ENCODE measurements around the gene NUP133.
A peak's percentile ranks its signal among the peaks of the same experiment; 100 is the strongest.
"Not testable (repeated sequence)": the region's sequence is repeated elsewhere in the genome, so short reads cannot be mapped to it uniquely, and the experiment has no call there.

The NUP133 gene

GRCh38 chr1:229536982-229537381 lies 28.8 kb upstream of the NUP133 start:
- Histone ChIP-seq H3K4me1 (ENCODE audit: control insufficient read depth, insufficient read depth, low read length) (no peaks in the 10 kb centered on the region), H3K9me3 (ENCODE audit: control insufficient read depth, insufficient read depth, low read length) (no peaks in the 10 kb centered on the region), H3K4me3 (ENCODE audit: low read depth, low read length) (no peak overlapping the region), H3K9ac (ENCODE audit: low read depth, low read length) (no peak overlapping the region), H3K27me3 (ENCODE audit: control insufficient read depth, insufficient read depth, low read length) (no peaks in the 10 kb centered on the region), H3K36me3 (ENCODE audit: control insufficient read depth, insufficient read depth, low read length) (peaks cover 5% of the 10 kb centered on the region)

GRCh38 chr1:229535230-229535629 lies 27.1 kb upstream of the NUP133 start:
- H3K4me3 ChIP-seq (ENCODE audit: low read depth, low read length): no peak overlapping the region
- no peaks in the 10 kb centered on the region for H3K4me1 ChIP-seq (ENCODE audit: control insufficient read depth, insufficient read depth, low read length)
- no peaks in the 10 kb centered on the region for H3K27me3 ChIP-seq (ENCODE audit: control insufficient read depth, insufficient read depth, low read length)
- H3K36me3 ChIP-seq (ENCODE audit: control insufficient read depth, insufficient read depth, low read length): peaks cover 5% of the 10 kb centered on the region
- no peaks in the 10 kb centered on the region for H3K9me3 ChIP-seq (ENCODE audit: control insufficient read depth, insufficient read depth, low read length)
- no peak overlapping the region for H3K9ac ChIP-seq (ENCODE audit: low read depth, low read length)

- Histone ChIP-seq H3K4me3 (ENCODE audit: low read depth, low read length) (no peak overlapping the region), H3K27me3 (ENCODE audit: control insufficient read depth, insufficient read depth, low read length) (no peaks in the 10 kb centered on the region), H3K4me1 (ENCODE audit: control insufficient read depth, insufficient read depth, low read length) (no peaks in the 10 kb centered on the region), H3K9me3 (ENCODE audit: control insufficient read depth, insufficient read depth, low read length) (no peaks in the 10 kb centered on the region), H3K36me3 (ENCODE audit: control insufficient read depth, insufficient read depth, low read length) (peaks cover 2% of the 10 kb centered on the region), H3K9ac (ENCODE audit: low read depth, low read length) (no peak overlapping the region)
Measured at GRCh38 chr1:229531326-229531725, 23.2 kb upstream of the NUP133 start.

- Histone ChIP-seq H3K36me3 (ENCODE audit: control insufficient read depth, insufficient read depth, low read length) (peaks cover 2% of the 10 kb centered on the region), H3K4me3 (ENCODE audit: low read depth, low read length) (no peak overlapping the region), H3K9me3 (ENCODE audit: control insufficient read depth, insufficient read depth, low read length) (no peaks in the 10 kb centered on the region), H3K9ac (ENCODE audit: low read depth, low read length) (no peak overlapping the region), H3K27me3 (ENCODE audit: control insufficient read depth, insufficient read depth, low read length) (no peaks in the 10 kb centered on the region), H3K4me1 (ENCODE audit: control insufficient read depth, insufficient read depth, low read length) (no peaks in the 10 kb centered on the region)
Measured at GRCh38 chr1:229529639-229530038, 21.5 kb upstream of the NUP133 start.

- Histone ChIP-seq H3K36me3 (ENCODE audit: control insufficient read depth, insufficient read depth, low read length) (peaks cover 2% of the 10 kb centered on the region), H3K4me3 (ENCODE audit: low read depth, low read length) (no peak overlapping the region), H3K27me3 (ENCODE audit: control insufficient read depth, insufficient read depth, low read length) (no peaks in the 10 kb centered on the region), H3K9ac (ENCODE audit: low read depth, low read length) (no peak overlapping the region), H3K4me1 (ENCODE audit: control insufficient read depth, insufficient read depth, low read length) (no peaks in the 10 kb centered on the region), H3K9me3 (ENCODE audit: control insufficient read depth, insufficient read depth, low read length) (no peaks in the 10 kb centered on the region)
Measured at GRCh38 chr1:229526695-229527094, 18.6 kb upstream of the NUP133 start.

GRCh38 chr1:229523052-229523451 lies 14.9 kb upstream of the NUP133 start:
- Histone ChIP-seq H3K9ac (ENCODE audit: low read depth, low read length) (no peak overlapping the region), H3K27me3 (ENCODE audit: control insufficient read depth, insufficient read depth, low read length) (no peaks in the 10 kb centered on the region), H3K4me3 (ENCODE audit: low read depth, low read length) (no peak overlapping the region), H3K9me3 (ENCODE audit: control insufficient read depth, insufficient read depth, low read length) (no peaks in the 10 kb centered on the region), H3K36me3 (ENCODE audit: control insufficient read depth, insufficient read depth, low read length) (no peaks in the 10 kb centered on the region), H3K4me1 (ENCODE audit: control insufficient read depth, insufficient read depth, low read length) (no peaks in the 10 kb centered on the region)

- H3K4me1 ChIP-seq (ENCODE audit: control insufficient read depth, insufficient read depth, low read length): no peaks in the 10 kb centered on the region
- no peaks in the 10 kb centered on the region for H3K36me3 ChIP-seq (ENCODE audit: control insufficient read depth, insufficient read depth, low read length)
- H3K9me3 ChIP-seq (ENCODE audit: control insufficient read depth, insufficient read depth, low read length): no peaks in the 10 kb centered on the region
- H3K27me3 ChIP-seq (ENCODE audit: control insufficient read depth, insufficient read depth, low read length): no peaks in the 10 kb centered on the region
- H3K4me3 ChIP-seq (ENCODE audit: low read depth, low read length): no peak overlapping the region
- no peak overlapping the region for H3K9ac ChIP-seq (ENCODE audit: low read depth, low read length)
Measured at GRCh38 chr1:229514578-229515275, 6.6 kb upstream of the NUP133 start.

- not testable (repeated sequence) for H3K27me3 ChIP-seq (ENCODE audit: control insufficient read depth, insufficient read depth, low read length); H3K9me3 ChIP-seq (ENCODE audit: control insufficient read depth, insufficient read depth, low read length); H3K36me3 ChIP-seq (ENCODE audit: control insufficient read depth, insufficient read depth, low read length); H3K9ac ChIP-seq (ENCODE audit: low read depth, low read length); H3K4me1 ChIP-seq (ENCODE audit: control insufficient read depth, insufficient read depth, low read length); H3K4me3 ChIP-seq (ENCODE audit: low read depth, low read length)
Measured at GRCh38 chr1:229511625-229512024, 3.5 kb upstream of the NUP133 start.

- H3K4me3 ChIP-seq (ENCODE audit: low read depth, low read length); H3K27me3 ChIP-seq (ENCODE audit: control insufficient read depth, insufficient read depth, low read length); H3K9ac ChIP-seq (ENCODE audit: low read depth, low read length); H3K9me3 ChIP-seq (ENCODE audit: control insufficient read depth, insufficient read depth, low read length); H3K4me1 ChIP-seq (ENCODE audit: control insufficient read depth, insufficient read depth, low read length); H3K36me3 ChIP-seq (ENCODE audit: control insufficient read depth, insufficient read depth, low read length): not testable (repeated sequence)
Measured at GRCh38 chr1:229511201-229511600, 3.1 kb upstream of the NUP133 start.

GRCh38 chr1:229509576-229509975 lies 1.4 kb upstream of the NUP133 start:
- Histone ChIP-seq H3K9ac (ENCODE audit: low read depth, low read length) (no peak overlapping the region), H3K4me3 (ENCODE audit: low read depth, low read length) (no peak overlapping the region), H3K9me3 (ENCODE audit: control insufficient read depth, insufficient read depth, low read length) (no peaks in the 10 kb centered on the region), H3K4me1 (ENCODE audit: control insufficient read depth, insufficient read depth, low read length) (no peaks in the 10 kb centered on the region), H3K36me3 (ENCODE audit: control insufficient read depth, insufficient read depth, low read length) (no peaks in the 10 kb centered on the region), H3K27me3 (ENCODE audit: control insufficient read depth, insufficient read depth, low read length) (no peaks in the 10 kb centered on the region)

- peak overlapping the region; percentile 47 for H3K9ac ChIP-seq (ENCODE audit: low read depth, low read length)
- H3K4me3 ChIP-seq (ENCODE audit: low read depth, low read length): peak overlapping the region; percentile 86
- H3K9me3 ChIP-seq (ENCODE audit: control insufficient read depth, insufficient read depth, low read length): no peaks in the 10 kb centered on the region
- no peaks in the 10 kb centered on the region for H3K27me3 ChIP-seq (ENCODE audit: control insufficient read depth, insufficient read depth, low read length)
- H3K4me1 ChIP-seq (ENCODE audit: control insufficient read depth, insufficient read depth, low read length): no peaks in the 10 kb centered on the region
- no peaks in the 10 kb centered on the region for H3K36me3 ChIP-seq (ENCODE audit: control insufficient read depth, insufficient read depth, low read length)
Measured at GRCh38 chr1:229508823-229509337, 739 bp upstream of the NUP133 start.

- Histone ChIP-seq H3K27me3 (ENCODE audit: control insufficient read depth, insufficient read depth, low read length) (no peaks in the 10 kb centered on the region), H3K9ac (ENCODE audit: low read depth, low read length) (peak overlapping the region; percentile 73), H3K9me3 (ENCODE audit: control insufficient read depth, insufficient read depth, low read length) (no peaks in the 10 kb centered on the region), H3K4me1 (ENCODE audit: control insufficient read depth, insufficient read depth, low read length) (no peaks in the 10 kb centered on the region), H3K4me3 (ENCODE audit: low read depth, low read length) (peak overlapping the region; percentile 86), H3K36me3 (ENCODE audit: control insufficient read depth, insufficient read depth, low read length) (no peaks in the 10 kb centered on the region)
Measured at GRCh38 chr1:229507502-229507901, 639 bp downstream of the NUP133 start.
